Measurements from ENCODE around the gene ITPR1.

ITPR1 gene

DNA sequence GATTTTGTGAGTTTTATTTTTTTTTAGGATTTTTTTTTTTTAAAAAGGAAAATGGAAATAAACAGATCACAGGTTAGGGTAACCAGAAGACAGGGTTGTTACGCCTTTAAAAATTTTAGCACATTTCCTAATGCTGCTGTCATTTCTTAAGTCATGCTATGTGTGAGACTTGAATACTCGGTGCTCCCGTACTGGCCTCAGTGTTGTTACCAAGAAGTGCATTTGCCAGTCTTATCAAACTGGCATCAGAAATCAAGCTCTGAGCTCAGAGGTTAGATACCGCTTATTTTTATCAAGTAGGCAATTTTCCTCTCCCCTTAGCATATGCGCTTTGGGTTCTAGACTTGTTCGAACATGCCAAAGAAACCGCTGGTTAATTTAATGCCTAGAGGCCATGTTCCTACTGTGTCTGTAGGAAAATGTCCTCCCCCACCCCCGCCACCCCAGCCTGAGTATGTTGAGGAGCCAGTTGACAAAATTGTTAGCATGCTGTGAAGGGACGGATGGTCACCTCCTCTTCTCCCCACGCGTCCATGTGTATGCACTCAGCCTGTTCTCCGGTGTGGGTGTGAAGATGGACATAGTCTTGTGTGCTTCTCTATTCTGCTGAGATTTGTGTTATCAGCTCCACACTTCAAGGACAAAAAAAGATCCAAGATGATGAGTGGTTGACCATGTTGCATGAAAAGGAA is 88.9 kb downstream of the ITPR1 start:
- ChIA-PET CTCF (interaction anchor here (0.9 to 4.0 kb wide), 8 partner anchors 11 to 247 kb away, joined by 3 to 26 read pairs (median 6); no protein-coding TSS in a partner anchor), POLR2A (no interaction called here)
- peaks cover 0 to 2% (median 0%) of the 10 kb centered on the region in 4 experiments for H3K36me3 ChIP-seq (ENCODE audit: control insufficient read depth in 4 of 4, insufficient read depth in 4 of 4, low read length in 3 of 4)
- H3K27ac ChIP-seq (ENCODE audit: insufficient read depth in 1 of 2, low read depth in 1 of 2, low read length in 2 of 2, poor library complexity in 1 of 2, severe bottlenecking in 2 of 2): peak overlapping the region in 1 of 2 experiments; percentile 39
- H3K9me3 ChIP-seq (ENCODE audit: control extremely low read depth in 1 of 5, control insufficient read depth in 4 of 5, insufficient read depth in 2 of 5, low read depth in 1 of 5, low read length in 4 of 5): no peaks in the 10 kb centered on the region
- H3K27me3 ChIP-seq (replicated peaks in 2 of 5; ENCODE audit: control insufficient read depth in 4 of 5, insufficient read depth in 5 of 5, low read length in 4 of 5): no peaks in the 10 kb centered on the region
- 78% methylated on average over 9 of the region's 12 CpGs for WGBS (ENCODE audit: insufficient coverage)
- peaks cover 0 to 59% (median 45%) of the 10 kb centered on the region in 4 experiments for H3K4me1 ChIP-seq (ENCODE audit: control extremely low read depth in 1 of 4, control insufficient read depth in 4 of 4, insufficient read depth in 4 of 4, low read length in 3 of 4)
- no peak overlapping the region for H3K4me3 ChIP-seq (ENCODE audit: control insufficient read depth in 1 of 7, extremely low read depth in 1 of 7, insufficient read depth in 4 of 7, low read depth in 2 of 7, low read length in 6 of 7)
- peak in 2 of 3 donors; percentile 38 to 44 for DNase-seq

DNA sequence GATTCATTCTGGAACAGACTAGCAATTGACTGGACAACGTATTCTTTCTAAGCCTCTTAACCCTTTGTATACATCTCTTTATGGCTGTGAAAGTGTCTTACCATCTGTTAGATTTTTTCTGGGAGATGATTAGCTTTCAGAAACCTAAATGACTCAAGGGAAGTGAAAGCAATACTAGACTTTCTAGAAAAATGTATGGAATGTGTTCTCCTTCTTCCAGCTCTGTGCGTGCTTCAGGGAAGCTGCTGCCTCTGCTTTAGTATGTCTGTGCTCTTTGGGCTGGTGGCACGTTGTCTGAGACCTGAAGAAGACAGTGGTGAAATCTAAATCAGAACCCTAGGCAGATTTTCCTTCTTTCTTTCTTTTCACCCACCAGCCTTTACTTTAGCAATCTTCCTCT is 89.5 kb downstream of the ITPR1 start:
- no peaks in the 10 kb centered on the region for H3K27me3 ChIP-seq (replicated peaks in 2 of 5; ENCODE audit: control insufficient read depth in 4 of 5, insufficient read depth in 5 of 5, low read length in 4 of 5)
- H3K4me1 ChIP-seq (ENCODE audit: control extremely low read depth in 1 of 4, control insufficient read depth in 4 of 4, insufficient read depth in 4 of 4, low read length in 3 of 4): peaks cover 0 to 65% (median 48%) of the 10 kb centered on the region in 4 experiments
- no peaks in the 10 kb centered on the region for H3K9me3 ChIP-seq (ENCODE audit: control extremely low read depth in 1 of 5, control insufficient read depth in 4 of 5, insufficient read depth in 2 of 5, low read depth in 1 of 5, low read length in 4 of 5)
- peaks cover 0 to 2% (median 0%) of the 10 kb centered on the region in 4 experiments for H3K36me3 ChIP-seq (ENCODE audit: control insufficient read depth in 4 of 4, insufficient read depth in 4 of 4, low read length in 3 of 4)
- H3K27ac ChIP-seq (ENCODE audit: insufficient read depth in 1 of 2, low read depth in 1 of 2, low read length in 2 of 2, poor library complexity in 1 of 2, severe bottlenecking in 2 of 2): peak overlapping the region in 1 of 2 experiments; percentile 36
- H3K4me3 ChIP-seq (ENCODE audit: control insufficient read depth in 1 of 7, extremely low read depth in 1 of 7, insufficient read depth in 4 of 7, low read depth in 2 of 7, low read length in 6 of 7): no peak overlapping the region
- POLR2A ChIA-PET: interaction anchor here (2.8 kb wide), 1 partner anchor 89 kb away, joined by 11 read pairs; the partner anchor contains the start of gene ITPR1
- 80% methylated on average over 3 of the region's 3 CpGs for WGBS (ENCODE audit: insufficient coverage)
- DNase-seq: no peak
- CTCF ChIA-PET: interaction anchor here (0.7 to 4.0 kb wide), 12 partner anchors 9 to 260 kb away, joined by 3 to 26 read pairs (median 4); no protein-coding TSS in a partner anchor

DNA sequence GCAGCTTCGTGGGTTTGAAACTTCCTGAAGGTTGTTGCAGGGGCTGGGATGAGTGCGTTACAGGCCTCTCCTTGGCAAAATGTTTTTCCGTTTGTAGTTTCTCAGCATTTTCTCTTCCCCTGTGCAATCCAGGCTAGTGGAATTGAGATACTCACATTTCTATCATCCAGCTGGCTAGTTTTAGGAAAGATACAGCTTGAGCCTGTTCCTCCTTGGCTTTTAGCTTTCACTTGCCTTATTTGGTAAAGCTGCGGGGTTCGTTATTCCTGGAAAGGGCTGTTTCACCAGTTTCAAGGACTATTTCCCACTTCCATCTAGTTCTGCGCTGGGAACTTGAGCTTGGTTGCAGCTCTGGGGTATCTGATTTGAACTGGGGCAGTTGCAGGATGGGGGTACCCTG is 90.3 kb downstream of the ITPR1 start:
- ChIA-PET CTCF (interaction anchor here (0.7 to 4.0 kb wide), 18 partner anchors 8 to 261 kb away, joined by 3 to 26 read pairs (median 5); no protein-coding TSS in a partner anchor), POLR2A (interaction anchor here (2.8 kb wide), 1 partner anchor 89 kb away, joined by 11 read pairs; the partner anchor contains the start of gene ITPR1)
- H3K4me3 ChIP-seq (ENCODE audit: control insufficient read depth in 1 of 7, extremely low read depth in 1 of 7, insufficient read depth in 4 of 7, low read depth in 2 of 7, low read length in 6 of 7): peak overlapping the region in 2 of 7 experiments; percentile 47 to 75
- DNase-seq: no peak
- no peaks in the 10 kb centered on the region for H3K27me3 ChIP-seq (replicated peaks in 2 of 5; ENCODE audit: control insufficient read depth in 4 of 5, insufficient read depth in 5 of 5, low read length in 4 of 5)
- H3K4me1 ChIP-seq (ENCODE audit: control extremely low read depth in 1 of 4, control insufficient read depth in 4 of 4, insufficient read depth in 4 of 4, low read length in 3 of 4): peaks cover 0 to 72% (median 56%) of the 10 kb centered on the region in 4 experiments
- H3K27ac ChIP-seq (ENCODE audit: insufficient read depth in 1 of 2, low read depth in 1 of 2, low read length in 2 of 2, poor library complexity in 1 of 2, severe bottlenecking in 2 of 2): peak overlapping the region in 1 of 2 experiments; percentile 36
- WGBS (ENCODE audit: insufficient coverage): 18% methylated on average over 4 of the region's 6 CpGs
- H3K9me3 ChIP-seq (ENCODE audit: control extremely low read depth in 1 of 5, control insufficient read depth in 4 of 5, insufficient read depth in 2 of 5, low read depth in 1 of 5, low read length in 4 of 5): no peaks in the 10 kb centered on the region
- H3K36me3 ChIP-seq (ENCODE audit: control insufficient read depth in 4 of 4, insufficient read depth in 4 of 4, low read length in 3 of 4): peaks cover 0 to 2% (median 0%) of the 10 kb centered on the region in 4 experiments

DNA sequence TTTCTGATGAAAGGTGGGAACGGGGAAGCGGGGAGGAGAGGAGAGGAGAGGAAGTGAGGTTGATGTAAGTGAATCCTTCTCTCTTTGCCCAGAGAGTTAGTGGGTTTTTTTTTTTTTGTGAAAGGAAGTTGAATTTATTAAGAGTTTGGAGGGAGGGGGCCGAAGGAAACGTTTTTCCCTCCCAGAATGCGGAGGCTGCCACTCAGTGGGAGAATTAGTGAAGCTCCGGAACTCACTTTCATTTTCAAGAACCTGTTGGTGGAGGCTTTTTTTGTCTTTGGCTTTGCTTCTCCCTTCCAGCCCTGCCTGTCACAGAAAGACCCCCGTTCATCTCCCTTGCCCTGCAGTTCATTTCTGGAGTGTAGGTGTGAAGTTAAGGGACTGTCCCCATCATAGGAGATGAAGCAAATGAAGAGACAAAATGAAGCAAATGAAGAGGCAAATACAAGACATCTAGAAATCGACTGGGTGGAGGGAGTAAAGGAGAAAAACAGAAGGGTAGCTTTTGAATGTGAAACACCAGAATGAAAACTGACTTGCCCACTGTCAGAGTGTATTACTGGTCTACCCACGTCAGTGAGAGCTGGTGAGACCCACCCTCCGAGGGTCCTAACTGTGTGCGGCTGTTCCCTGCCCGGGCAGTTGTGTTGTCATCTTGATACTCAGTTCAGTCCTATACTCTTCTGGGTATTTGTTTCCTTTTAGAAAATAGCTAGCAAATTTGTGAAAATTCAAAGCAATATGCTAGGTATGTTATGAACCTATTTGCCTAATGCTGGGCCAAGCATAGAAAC is 91.5 kb downstream of the ITPR1 start:
- Histone ChIP-seq H3K4me1 (ENCODE audit: control extremely low read depth in 1 of 4, control insufficient read depth in 4 of 4, insufficient read depth in 4 of 4, low read length in 3 of 4) (peaks cover 0 to 84% (median 60%) of the 10 kb centered on the region in 4 experiments), H3K9me3 (ENCODE audit: control extremely low read depth in 1 of 5, control insufficient read depth in 4 of 5, insufficient read depth in 2 of 5, low read depth in 1 of 5, low read length in 4 of 5) (no peaks in the 10 kb centered on the region), H3K27me3 (replicated peaks in 2 of 5; ENCODE audit: control insufficient read depth in 4 of 5, insufficient read depth in 5 of 5, low read length in 4 of 5) (no peaks in the 10 kb centered on the region), H3K4me3 (ENCODE audit: control insufficient read depth in 1 of 7, extremely low read depth in 1 of 7, insufficient read depth in 4 of 7, low read depth in 2 of 7, low read length in 6 of 7) (peak overlapping the region in 6 of 7 experiments; percentile 30 to 78 (median 61)), H3K27ac (ENCODE audit: insufficient read depth in 1 of 2, low read depth in 1 of 2, low read length in 2 of 2, poor library complexity in 1 of 2, severe bottlenecking in 2 of 2) (peak overlapping the region; percentile 29 to 82), H3K36me3 (ENCODE audit: control insufficient read depth in 4 of 4, insufficient read depth in 4 of 4, low read length in 3 of 4) (no peaks in the 10 kb centered on the region)
- peak; percentile 63 to 82 (median 80) for DNase-seq
- CTCF ChIA-PET: interaction anchor here (0.7 to 4.0 kb wide), 19 partner anchors 9 to 267 kb away, joined by 3 to 26 read pairs (median 4); partner anchors contain the start of gene ITPR1
- WGBS (ENCODE audit: insufficient coverage): 23% methylated on average over 5 of the region's 12 CpGs
- POLR2A ChIA-PET: interaction anchor here (0.6 to 2.8 kb wide), 3 partner anchors 82 to 864 kb away, joined by 3 to 11 read pairs (median 4); partner anchors contain the start of gene ITPR1

DNA sequence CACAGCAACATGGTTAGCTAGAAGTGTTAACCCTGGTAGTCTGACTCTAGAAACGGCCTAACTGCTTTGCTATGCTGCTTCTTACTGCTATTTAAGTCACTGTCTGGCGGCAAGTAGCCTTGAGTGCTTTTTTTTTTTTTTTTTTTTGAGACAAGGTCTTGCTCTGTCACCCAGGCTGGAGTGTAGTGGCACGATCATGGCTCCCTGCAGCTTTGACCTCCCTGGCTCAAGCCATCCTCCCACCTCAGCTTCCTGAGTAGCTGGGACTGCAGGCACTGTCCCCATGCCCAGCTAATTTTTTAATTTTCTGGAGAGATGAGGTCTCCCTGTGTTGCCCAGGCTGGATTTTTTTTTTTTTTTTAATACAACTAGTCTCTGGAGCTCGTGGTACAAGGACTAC is 93.2 kb downstream of the ITPR1 start:
- Histone ChIP-seq H3K4me3 (ENCODE audit: control insufficient read depth in 1 of 7, extremely low read depth in 1 of 7, insufficient read depth in 4 of 7, low read depth in 2 of 7, low read length in 6 of 7) (no peak overlapping the region), H3K36me3 (ENCODE audit: control insufficient read depth in 4 of 4, insufficient read depth in 4 of 4, low read length in 3 of 4) (no peaks in the 10 kb centered on the region), H3K27ac (ENCODE audit: insufficient read depth in 1 of 2, low read depth in 1 of 2, low read length in 2 of 2, poor library complexity in 1 of 2, severe bottlenecking in 2 of 2) (no peak overlapping the region), H3K4me1 (ENCODE audit: control extremely low read depth in 1 of 4, control insufficient read depth in 4 of 4, insufficient read depth in 4 of 4, low read length in 3 of 4) (peaks cover 0 to 79% (median 52%) of the 10 kb centered on the region in 4 experiments), H3K9me3 (ENCODE audit: control extremely low read depth in 1 of 5, control insufficient read depth in 4 of 5, insufficient read depth in 2 of 5, low read depth in 1 of 5, low read length in 4 of 5) (no peaks in the 10 kb centered on the region), H3K27me3 (replicated peaks in 2 of 5; ENCODE audit: control insufficient read depth in 4 of 5, insufficient read depth in 5 of 5, low read length in 4 of 5) (no peaks in the 10 kb centered on the region)
- no peak for DNase-seq
- ChIA-PET POLR2A (no interaction called here), CTCF (interaction anchor here (0.7 to 1.2 kb wide), 3 partner anchors 14 to 244 kb away, joined by 4 to 5 read pairs (median 4); no protein-coding TSS in a partner anchor)
- WGBS (ENCODE audit: insufficient coverage): 96% methylated on average over 3 of the region's 4 CpGs

DNA sequence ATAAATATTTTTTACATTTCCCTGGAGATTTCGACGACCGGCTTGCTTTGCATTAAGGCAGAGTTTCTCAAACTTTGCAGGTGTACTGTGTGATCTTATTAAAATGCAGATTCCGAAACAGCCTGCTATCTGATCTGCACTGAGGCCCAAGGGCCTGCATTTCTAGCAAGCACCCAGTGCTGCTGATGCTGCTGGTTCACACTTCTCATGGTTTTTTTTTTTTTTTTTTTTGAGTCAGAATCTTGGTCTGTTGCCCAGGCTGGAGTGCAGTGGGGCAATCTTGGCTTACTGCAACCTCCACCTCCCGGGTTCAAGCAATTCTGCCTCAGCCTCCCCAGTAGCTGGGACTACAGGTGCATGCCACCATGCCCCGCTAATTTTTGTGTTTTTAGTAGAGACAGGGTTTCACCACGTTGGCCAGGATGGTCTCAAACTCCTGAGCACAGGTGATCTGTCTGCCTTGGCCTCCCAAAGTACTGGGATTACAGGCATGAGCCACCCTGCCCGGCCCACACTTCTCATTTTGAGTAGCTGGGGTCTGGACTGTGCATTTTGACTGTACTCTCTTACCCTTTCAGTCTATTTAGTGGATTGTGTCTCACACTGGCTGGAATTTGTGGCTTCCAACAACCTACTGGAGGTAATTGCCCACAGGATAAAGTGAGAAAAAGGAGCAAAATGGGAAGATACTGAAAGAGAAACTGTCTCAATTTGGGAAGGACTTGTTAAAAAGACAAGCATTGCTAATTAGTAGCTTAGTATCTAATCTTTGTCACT is 94.1 kb downstream of the ITPR1 start:
- ChIA-PET CTCF (interaction anchor here (0.7 to 2.3 kb wide), 7 partner anchors 10 to 245 kb away, joined by 3 to 8 read pairs (median 4); no protein-coding TSS in a partner anchor), POLR2A (no interaction called here)
- 84% methylated on average over 8 of the region's 8 CpGs for WGBS (ENCODE audit: insufficient coverage)
- no peak for DNase-seq
- Histone ChIP-seq H3K4me3 (ENCODE audit: control insufficient read depth in 1 of 7, extremely low read depth in 1 of 7, insufficient read depth in 4 of 7, low read depth in 2 of 7, low read length in 6 of 7) (no peak overlapping the region), H3K4me1 (ENCODE audit: control extremely low read depth in 1 of 4, control insufficient read depth in 4 of 4, insufficient read depth in 4 of 4, low read length in 3 of 4) (peaks cover 0 to 70% (median 45%) of the 10 kb centered on the region in 4 experiments), H3K9me3 (ENCODE audit: control extremely low read depth in 1 of 5, control insufficient read depth in 4 of 5, insufficient read depth in 2 of 5, low read depth in 1 of 5, low read length in 4 of 5) (no peaks in the 10 kb centered on the region), H3K36me3 (ENCODE audit: control insufficient read depth in 4 of 4, insufficient read depth in 4 of 4, low read length in 3 of 4) (peaks cover 0 to 2% (median 0%) of the 10 kb centered on the region in 4 experiments), H3K27me3 (replicated peaks in 2 of 5; ENCODE audit: control insufficient read depth in 4 of 5, insufficient read depth in 5 of 5, low read length in 4 of 5) (no peaks in the 10 kb centered on the region), H3K27ac (ENCODE audit: insufficient read depth in 1 of 2, low read depth in 1 of 2, low read length in 2 of 2, poor library complexity in 1 of 2, severe bottlenecking in 2 of 2) (no peak overlapping the region)
